Spleen (tissue), 11 donors: Measurements from ENCODE around the gene IFT27. TPM values are rescaled to one million over a fixed set of nuclear protein-coding genes. Genes with fewer than 3 reads are reported as not detected.

ENCODE experiments used
- DNase-seq: peaks from one replicate; pipeline ENCODE4 v3.0.0-alpha.2; 2020
- H3K27ac ChIP-seq, 8 donors: fragments of 200-600 bp; sonication (generic) in 7 of 8; 1 replicate in 4 of 8; 2 replicates in 4 of 8; pipeline versions ENCODE4 v1.5.0 to v1.8.0; 2016 to 2021; ENCODE audit warnings: inconsistent platforms in 4 of 8, mild to moderate bottlenecking in 4 of 8, moderate library complexity in 1 of 8
- H3K27me3 ChIP-seq, 7 donors: fragments of 200-600 bp; sonication (generic) in 6 of 7; replicated peaks in 1 of 7; 1 replicate in 4 of 7; 2 replicates in 3 of 7; pipeline versions ENCODE4 v1.5.0 to v1.8.0; 2016 to 2021; ENCODE audit warnings: inconsistent platforms in 3 of 7, mild to moderate bottlenecking in 1 of 7
- H3K36me3 ChIP-seq, 6 donors: fragments of 200-600 bp; sonication (generic) in 5 of 6; 1 replicate in 4 of 6; 2 replicates in 2 of 6; pipeline versions ENCODE4 v1.5.0 to v1.8.0; 2016 to 2021; ENCODE audit warnings: inconsistent platforms in 2 of 6
- H3K4me1 ChIP-seq, 6 donors: fragments of 200-600 bp; sonication (generic) in 5 of 6; 1 replicate in 3 of 6; 2 replicates in 3 of 6; pipeline versions ENCODE4 v1.5.0 to v1.8.0; 2016 to 2021; ENCODE audit warnings: inconsistent platforms in 3 of 6
- H3K4me3 ChIP-seq, 8 donors: fragments of 200-600 bp; sonication (generic) in 7 of 8; 1 replicate in 4 of 8; 2 replicates in 4 of 8; pipeline versions ENCODE4 v1.5.0 to v1.8.0; 2016 to 2021; ENCODE audit warnings: inconsistent platforms in 4 of 8, mild to moderate bottlenecking in 4 of 8, moderate library complexity in 2 of 8
- H3K9me3 ChIP-seq, 8 donors: fragments of 200-600 bp; sonication (generic) in 7 of 8; 1 replicate in 4 of 8; 2 replicates in 4 of 8; pipeline versions ENCODE4 v1.5.0 to v1.8.0; 2016 to 2021; ENCODE audit warnings: inconsistent platforms in 4 of 8
- CTCF ChIP-seq, 11 experiments: fragments of 200-600 bp in 7 of 11; fragments of 450-650 bp in 4 of 11; sonication (generic) in 4 of 11; IDR thresholded peaks in 8 of 11; conservative IDR thresholded peaks in 3 of 11; 1 replicate in 7 of 11; 2 replicates in 4 of 11; pipeline versions ENCODE4 v1.4.0 to v1.8.0; 2016 to 2021; ENCODE audit warnings: antibody characterized with exemption in 11 of 11, inconsistent platforms in 4 of 11, mild to moderate bottlenecking in 1 of 11
- POLR2A ChIP-seq, 3 donors: fragments of 450-650 bp; IDR thresholded peaks; one replicate each; pipeline ENCODE4 v1.5.1; 2017; ENCODE audit warnings: antibody characterized with exemption in 3 of 3, mild to moderate bottlenecking in 1 of 3
- POLR2AphosphoS5 ChIP-seq, 3 donors: sonication (generic); formaldehyde crosslinking; IDR thresholded peaks; one replicate each; pipeline ENCODE4 v1.5.1; 2017; ENCODE audit warnings: antibody characterized with exemption in 3 of 3
- WGBS, 5 donors: extraction: QIAGEN DNeasy Blood & Tissue Kit in 3 of 5; methylation state at CpG; one replicate each; pipeline versions ENCODE4 v1.1.5 to v1.1.7; 2013 to 2018; 5-methylcytosine and 5-hydroxymethylcytosine counted together
- intact Hi-C: fragments of 100-400 bp; cut with DNase I; formaldehyde crosslinking; loops from one replicate; pipeline ENCODE4 v1.15.0; 2023; ENCODE audit warnings: low total_unique reads
- polyA plus RNA-seq, 3 donors: library from polyadenylated mRNA; stranded (reverse); fragments of 200-250 nt; gene quantifications; one replicate each; pipeline ENCODE4 v1.2.1, GENCODE V29; 2013
- total RNA-seq, 7 donors: library from RNA; depleted of rRNA in 3 of 7; stranded (reverse); fragments of >200 nt in 3 of 7; fragmentation: NEBNext Ultra II Directional in 4 of 7; extraction: Animal tissue kit (Norgen Biotek cat#: 25700) in 4 of 7; gene quantifications; one replicate each; pipeline versions ENCODE4 v1.1.0 to v1.2.1, GENCODE V29; 2016 to 2021
- donor health status: healthy with polysubstance abuse.
- donor health status: DM: no; HTN: no; CAD: no; lungs with moderate emphysema.
- donor health status: DM: no; HTN: no; CAD: no.
- donor health status: Bipolar disorder and iron deficiency.
- donor health status: healthy.
- donor health status: DM: no; HTN: no; CAD: no.
- donor health status: DM: yes; HTN: yes; CAD: no.

IFT27 gene
- total and polyA plus RNA-seq, 10 donors = 12.4 to 35.4 (median 22.4) TPM

GRCh38 chr22:36811094-36811800 lies 35.3 kb upstream of the IFT27 start:
- peaks cover 2 to 26% (median 2%) of the 10 kb centered on the region in 6 donors for H3K4me1 ChIP-seq
- DNase-seq = no peak
- H3K36me3 ChIP-seq = no peaks in the 10 kb centered on the region
- H3K9me3 ChIP-seq = no peaks in the 10 kb centered on the region
- H3K4me3 ChIP-seq = no peak overlapping the region
- TF ChIP-seq POLR2AphosphoS5 (IDR thresholded peaks at IDR 0.05) (no peak), CTCF (IDR thresholded peaks at IDR 0.05 in 8 of 11, conservative IDR thresholded peaks at IDR 0.05 in 3 of 11) (no peak), POLR2A (IDR thresholded peaks at IDR 0.05) (no peak)
- intact Hi-C loops = no loop called here
- peaks cover 0 to 34% (median 2%) of the 10 kb centered on the region in 7 donors for H3K27me3 ChIP-seq
- no peak overlapping the region for H3K27ac ChIP-seq
- WGBS, 5 donors = 65 to 79% (median 70%) methylated on average over 3 of the region's 3 CpGs

DNA sequence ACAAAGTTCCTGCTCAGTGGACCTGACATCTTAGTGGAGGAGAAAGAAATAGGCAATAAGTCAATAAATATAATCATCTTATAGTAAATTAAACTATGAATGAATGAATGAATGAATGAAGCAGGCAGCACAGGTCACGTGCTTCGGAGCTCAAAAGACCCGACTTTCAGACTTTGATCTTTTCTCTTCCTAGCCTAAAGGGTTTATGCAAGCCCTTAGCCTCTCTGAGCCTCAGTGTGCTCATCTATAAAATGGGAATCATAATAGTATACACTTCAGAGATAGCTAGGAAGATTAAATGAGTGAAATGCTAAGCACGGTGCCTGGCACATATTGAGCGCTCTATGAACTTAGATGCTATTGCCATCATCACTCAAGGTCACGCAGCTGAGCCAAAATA lies 33.4 kb upstream of the IFT27 start:
- TF ChIP-seq POLR2AphosphoS5 (IDR thresholded peaks at IDR 0.05) (no peak), CTCF (IDR thresholded peaks at IDR 0.05 in 8 of 11, conservative IDR thresholded peaks at IDR 0.05 in 3 of 11) (no peak), POLR2A (IDR thresholded peaks at IDR 0.05) (no peak)
- Histone ChIP-seq H3K4me1 (peaks cover 0 to 18% (median 0%) of the 10 kb centered on the region in 6 donors), H3K27ac (no peak overlapping the region), H3K9me3 (no peaks in the 10 kb centered on the region), H3K27me3 (peaks cover 0 to 34% (median 1%) of the 10 kb centered on the region in 7 donors), H3K36me3 (no peaks in the 10 kb centered on the region), H3K4me3 (no peak overlapping the region)
- no peak for DNase-seq
- 90 to 97% (median 95%) methylated on average over 6 of the region's 6 CpGs for WGBS, 5 donors
- intact Hi-C loops = no loop called here

DNA sequence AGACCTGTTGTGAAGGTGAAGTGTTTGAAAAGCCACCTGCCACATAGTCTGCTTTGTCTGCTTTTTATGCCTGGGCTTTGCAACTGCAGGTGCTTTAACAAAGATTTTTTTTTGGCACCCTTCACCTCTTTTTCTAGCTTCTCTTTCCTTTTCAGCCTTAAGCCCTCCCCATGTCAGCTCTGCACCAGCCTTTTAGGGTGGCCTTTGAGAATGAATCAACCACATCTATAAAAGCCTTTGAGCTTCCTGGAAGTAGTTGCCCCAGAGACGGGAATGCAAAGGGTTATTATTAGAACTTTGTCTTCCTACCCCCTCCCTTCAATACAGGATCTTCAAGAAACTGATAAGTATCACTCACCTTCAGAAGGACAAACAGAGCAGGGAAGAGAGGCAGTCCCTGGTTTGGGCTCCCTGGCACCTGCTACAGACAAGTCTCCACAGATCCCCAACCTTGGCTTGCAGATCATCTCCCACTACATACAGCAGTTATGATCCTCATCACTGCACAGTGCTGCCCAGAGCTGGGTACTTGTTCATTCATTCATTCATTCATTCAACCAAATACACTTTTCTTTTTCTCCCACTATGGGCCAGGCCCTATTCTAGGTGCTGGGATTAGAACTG lies 32.9 kb upstream of the IFT27 start:
- intact Hi-C loops = no loop called here
- DNase-seq = no peak
- WGBS, 5 donors = 20 to 46% (median 35%) methylated on average over 1 of the region's 1 CpG

More for the DNA sequence above, 32.9 kb upstream of the IFT27 start:
- Histone ChIP-seq H3K4me3 (no peak overlapping the region), H3K4me1 (peaks cover 0 to 18% (median 0%) of the 10 kb centered on the region in 6 donors), H3K27me3 (peaks cover 0 to 34% (median 4%) of the 10 kb centered on the region in 7 donors), H3K36me3 (no peaks in the 10 kb centered on the region), H3K27ac (no peak overlapping the region), H3K9me3 (no peaks in the 10 kb centered on the region)
- no peak for TF ChIP-seq POLR2A (IDR thresholded peaks at IDR 0.05)
- no peak for TF ChIP-seq POLR2AphosphoS5 (IDR thresholded peaks at IDR 0.05)
- no peak for TF ChIP-seq CTCF (IDR thresholded peaks at IDR 0.05 in 8 of 11, conservative IDR thresholded peaks at IDR 0.05 in 3 of 11)
